NCI-H774 (cell line): Measurements from ENCODE around the gene ASH1L.
"Not testable (repeated sequence)": the region's sequence is repeated elsewhere in the genome, so short reads cannot be mapped to it uniquely, and the experiment has no call there.

Source experiments
- DNase-seq: peaks from one replicate; lab custom pipeline; 2025; lab: John Stamatoyannopoulos, UW

The ASH1L gene

DNA sequence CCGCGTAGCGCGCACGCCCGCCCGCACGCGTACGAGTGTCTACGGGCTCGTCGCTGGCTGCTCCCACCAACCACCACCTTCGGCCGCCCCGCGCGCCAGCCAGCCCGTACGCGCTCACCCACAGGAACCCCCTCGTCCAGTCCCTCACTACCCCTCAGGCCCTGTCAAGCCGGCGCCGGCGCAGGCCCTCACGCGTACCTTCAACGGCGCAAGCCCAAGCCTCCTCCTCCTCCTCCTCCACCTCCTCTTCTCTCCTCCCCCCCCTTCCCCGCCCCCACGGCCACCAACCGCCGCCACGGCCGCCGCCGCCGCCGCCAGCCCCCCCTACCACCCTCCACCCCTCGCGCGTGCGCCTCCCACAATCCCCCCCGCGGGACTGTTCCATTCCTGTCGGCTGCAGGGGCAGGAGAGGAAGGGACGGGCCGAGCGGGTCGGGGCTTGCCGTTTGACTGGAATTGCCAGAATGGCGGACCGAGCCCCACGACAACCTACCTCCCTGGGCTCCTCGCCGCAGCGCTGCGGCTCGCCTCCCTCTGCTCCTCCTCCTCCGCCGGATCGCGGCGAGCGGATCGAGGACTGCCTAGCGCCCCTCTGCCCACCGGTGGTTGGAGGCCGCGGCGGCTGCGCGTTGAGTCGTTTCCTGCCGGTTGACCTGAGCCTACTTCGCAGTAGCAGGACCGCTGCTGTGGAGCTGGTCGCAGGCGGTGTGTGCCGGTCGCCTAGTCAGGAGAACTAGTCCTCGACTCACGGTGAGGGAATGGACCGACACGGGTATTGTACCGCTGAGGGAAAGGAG, at the start of gene ASH1L:
Gene ASH1L, minus strand, starts transcription at position 223 of the 796 bp plus-strand sequence. CDS start 41,284 bp downstream, outside the sequence.
- peak; percentile 93 for DNase-seq

GRCh38 chr1:155610257-155610647, 47.6 kb upstream of the ASH1L start:
- DNase-seq = not testable (repeated sequence)

DNA sequence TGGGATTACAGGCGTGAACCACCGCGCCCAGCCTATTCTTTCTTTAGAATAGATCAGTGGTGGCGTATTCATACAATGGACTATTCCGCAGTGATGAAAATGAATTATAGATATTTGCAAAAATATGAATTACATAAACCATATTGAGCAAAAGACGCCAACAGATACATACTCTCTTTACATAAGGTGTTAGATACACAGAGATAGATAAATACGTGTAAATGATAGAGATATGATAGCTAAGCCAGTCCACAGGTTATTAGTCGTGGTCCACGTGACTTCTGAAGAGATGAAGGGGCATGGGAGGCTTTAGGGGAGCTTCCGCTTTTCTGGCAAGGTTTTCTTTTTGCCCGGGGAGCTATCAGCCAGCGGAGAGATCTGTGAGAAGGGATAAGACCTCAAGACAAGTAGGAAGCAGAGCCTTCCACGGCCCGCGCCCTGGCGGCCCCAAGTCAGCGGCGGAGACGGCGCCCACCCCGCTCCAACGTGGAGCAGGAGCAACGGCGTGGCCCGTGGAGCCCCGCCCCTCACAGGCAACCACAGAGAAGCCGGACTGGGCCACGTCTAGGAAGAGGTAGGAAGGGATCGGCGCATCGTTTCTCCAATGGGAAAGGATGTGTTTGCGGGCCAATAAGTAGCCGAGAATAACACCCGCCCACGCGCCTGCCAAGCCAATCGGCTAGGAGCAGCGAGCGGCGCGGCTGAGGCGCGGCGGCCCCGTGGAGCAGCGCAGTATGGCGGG, 47.1 kb upstream of the ASH1L start, which contains the start of gene MSTO1:
Gene MSTO1, plus strand, starts transcription at position 704 of the 742 bp plus-strand sequence. Its CDS starts 31 bp downstream, at position 735.
- DNase-seq = peak; percentile 95

DNA sequence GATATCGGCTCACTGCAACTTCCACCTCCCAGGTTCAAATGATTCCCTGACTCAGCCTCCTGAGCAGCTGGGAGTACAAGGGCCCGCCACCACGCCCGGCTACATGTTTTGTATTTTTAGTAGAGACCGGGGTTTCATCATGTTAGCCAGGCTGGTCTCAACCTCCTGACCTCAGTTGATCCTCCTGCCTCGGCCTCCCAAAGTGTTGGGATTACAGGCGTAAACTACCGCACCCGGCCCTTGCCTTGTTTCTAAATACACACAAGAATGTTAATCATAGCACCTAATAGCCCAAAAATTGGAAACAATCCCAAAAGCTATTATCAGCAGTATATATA, 46.3 kb upstream of the ASH1L start:
- DNase-seq = no peak

- no peak for DNase-seq
Observed at GRCh38 chr1:155607708-155608107, 45.1 kb upstream of the ASH1L start.

GRCh38 chr1:155599828-155600572, 37.4 kb upstream of the ASH1L start:
- DNase-seq = not testable (repeated sequence)

GRCh38 chr1:155598842-155599331, 36.3 kb upstream of the ASH1L start:
- DNase-seq = no peak

GRCh38 chr1:155596864-155597263, 34.3 kb upstream of the ASH1L start:
- DNase-seq = no peak

DNA sequence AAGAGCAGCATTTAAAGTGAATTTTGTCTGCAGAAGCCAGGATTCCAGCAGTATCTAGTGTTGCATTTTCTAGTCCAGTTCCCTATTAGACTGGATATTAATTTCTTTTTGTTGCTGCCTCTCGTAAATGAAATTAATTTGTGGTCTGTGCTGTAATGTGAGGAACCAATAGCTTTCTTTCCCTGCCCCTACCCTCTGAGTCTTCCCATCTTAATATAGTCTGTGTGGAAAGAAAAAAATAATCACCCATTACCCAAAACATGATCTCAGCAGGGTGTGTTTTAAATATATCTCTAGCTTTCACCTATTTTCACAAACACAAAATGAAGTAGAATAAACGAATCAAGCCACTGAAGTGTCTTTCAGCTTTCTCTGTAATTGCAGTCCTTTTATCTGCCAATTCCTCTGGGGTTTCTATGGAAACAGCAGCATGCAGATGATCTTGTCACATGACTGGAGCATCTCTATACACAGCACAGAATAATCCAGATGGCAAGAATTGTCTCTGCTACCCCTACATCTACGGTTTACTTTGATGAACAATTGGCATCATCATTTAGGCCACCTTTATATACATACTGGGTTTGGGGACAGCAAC, 33.4 kb upstream of the ASH1L start:
- not testable (repeated sequence) for DNase-seq

- DNase-seq = peak; percentile 60
Observed at GRCh38 chr1:155591770-155592169, 29.2 kb upstream of the ASH1L start.

GRCh38 chr1:155590516-155591247, 28.1 kb upstream of the ASH1L start:
- not testable (repeated sequence) for DNase-seq

DNA sequence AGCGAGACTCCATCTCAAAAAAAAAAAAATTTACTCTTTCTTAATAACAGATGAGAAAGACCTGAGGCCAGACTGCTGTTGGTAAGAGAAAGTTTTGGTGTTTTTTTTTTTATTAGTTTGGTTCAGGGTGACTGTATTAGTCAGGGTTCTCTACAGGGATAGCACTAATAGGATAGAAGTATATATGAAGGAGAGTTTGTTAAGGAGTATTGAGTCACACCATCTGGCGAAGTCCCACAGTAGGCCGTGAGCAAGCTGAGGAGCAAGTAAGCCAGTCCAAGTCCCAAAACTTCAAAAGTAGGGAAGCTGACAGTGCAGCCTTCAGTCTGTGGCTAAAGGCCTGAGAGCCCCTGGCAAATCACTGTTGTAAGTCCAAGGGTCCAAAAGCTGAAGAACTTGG, 26.7 kb upstream of the ASH1L start:
- DNase-seq = not testable (repeated sequence)

DNA sequence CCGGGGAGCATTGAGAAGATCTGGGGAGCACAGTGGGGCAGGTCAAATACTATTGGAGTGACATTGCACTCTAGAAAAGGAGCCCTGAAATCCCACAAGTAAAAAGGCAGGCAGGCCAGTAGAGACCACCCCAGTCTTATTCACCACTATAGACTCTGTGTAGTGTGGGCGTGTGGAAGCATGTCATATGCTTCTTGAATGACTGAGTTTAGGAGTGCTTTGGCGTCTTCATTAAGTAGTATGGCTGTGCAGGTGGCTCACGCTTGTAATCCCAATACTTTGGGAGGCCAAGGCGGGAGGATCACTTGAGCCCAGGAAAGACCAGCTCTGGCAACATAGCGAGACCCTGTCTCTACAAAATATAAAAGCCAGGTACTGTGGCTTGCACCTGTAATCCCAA, 21.2 kb upstream of the ASH1L start:
- DNase-seq = not testable (repeated sequence)

DNA sequence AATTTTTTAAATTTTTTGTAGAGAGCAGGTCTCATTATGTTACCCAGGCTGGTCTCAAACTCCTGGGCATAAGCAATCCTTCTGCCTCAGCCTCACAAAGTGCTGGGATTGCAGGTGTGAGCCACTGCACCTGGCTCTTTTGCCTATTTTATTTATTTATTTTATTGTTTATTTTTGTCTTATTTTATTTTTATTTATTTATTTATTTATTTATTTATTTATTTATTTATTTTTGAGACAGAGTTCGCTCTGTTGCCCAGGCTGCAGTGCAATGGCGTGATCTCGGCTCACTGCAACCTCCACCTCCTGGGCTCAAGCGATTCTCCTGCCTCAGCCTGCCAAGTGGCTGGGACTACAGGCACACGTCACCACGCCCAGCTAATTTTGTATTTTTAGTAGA, 13.0 kb upstream of the ASH1L start:
- not testable (repeated sequence) for DNase-seq

- no peak for DNase-seq
Observed at GRCh38 chr1:155574077-155574476, 11.5 kb upstream of the ASH1L start.

DNA sequence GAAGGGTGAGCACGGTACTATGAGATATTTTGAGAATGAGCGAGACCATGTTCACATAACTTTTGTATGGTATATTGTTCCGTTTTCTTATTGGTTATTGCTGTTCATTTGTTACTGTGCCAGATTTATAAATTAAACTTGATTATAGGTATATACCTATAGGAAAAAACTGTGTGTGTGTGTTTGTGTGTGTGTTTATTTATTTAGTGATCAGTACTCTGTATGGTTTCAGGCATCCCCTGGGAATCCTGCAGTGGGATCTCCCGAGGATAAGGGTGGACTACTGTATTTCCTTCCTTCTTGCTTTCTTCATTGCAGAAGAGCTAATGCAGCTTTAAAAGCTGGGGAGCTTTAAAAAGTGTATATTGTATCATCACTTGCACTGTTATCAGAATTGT, 8.0 kb upstream of the ASH1L start:
- DNase-seq = no peak

- no peak for DNase-seq
Observed at GRCh38 chr1:155569988-155570592, 7.5 kb upstream of the ASH1L start.

DNA sequence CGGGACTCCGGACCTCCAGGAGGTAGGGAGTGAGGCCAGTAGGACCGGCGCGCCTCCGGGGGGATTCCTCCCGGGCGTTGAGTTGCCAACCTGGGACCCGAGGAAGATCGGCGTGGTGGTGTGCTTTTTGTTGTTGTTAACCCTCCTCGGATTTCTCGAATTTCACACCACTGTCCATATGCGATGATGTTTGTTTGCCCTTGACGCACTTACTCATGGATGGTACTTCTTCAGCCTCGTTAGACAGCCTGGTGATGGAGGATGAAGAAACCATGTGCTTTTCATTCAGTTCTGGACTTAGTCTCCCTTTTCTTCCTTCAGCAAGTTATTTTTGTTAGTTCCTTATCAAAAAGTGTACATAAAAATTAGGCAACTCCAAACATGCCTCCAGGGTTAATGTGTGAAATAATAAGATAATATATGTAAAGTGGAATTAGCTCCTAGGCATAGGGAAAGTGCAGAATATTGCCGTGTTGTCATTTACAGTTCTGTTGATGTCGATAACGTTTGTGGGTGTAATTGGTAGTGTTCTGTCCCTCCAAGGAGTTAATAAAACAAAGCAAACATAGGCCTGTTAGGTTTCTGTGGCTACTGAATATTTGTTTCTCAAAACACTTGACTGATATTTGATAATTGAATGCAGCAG, 897 bp upstream of the ASH1L start:
- not testable (repeated sequence) for DNase-seq

GRCh38 chr1:155561779-155562580, 623 bp downstream of the ASH1L start:
- DNase-seq = not testable (repeated sequence)
